Heart left ventricle (tissue), 16 donors: ENCODE results near the gene HPN. TPM values are rescaled to one million over a fixed set of nuclear protein-coding genes. Genes with fewer than 3 reads are reported as not detected.
A peak's percentile ranks its signal among the peaks of the same experiment; 100 is the strongest.

Experiments used
- ATAC-seq, 4 donors: fragments of 200-7000 bp; cut with Tn5 transposase; one replicate each; pipeline ENCODE4 v1.9.1; 2020 to 2022; ENCODE audit warnings: moderate library complexity in 4 of 4, mild to moderate bottlenecking in 3 of 4, moderate number of reproducible peaks in 1 of 4
- DNase-seq, 5 donors: peaks; one replicate each; pipeline ENCODE4 v3.0.0-alpha.2; 2020
- H3K27ac ChIP-seq, 12 donors: fragments of 200-600 bp; sonication (generic) in 4 of 12; one replicate each; pipeline versions ENCODE4 v1.5.0 to v1.8.0; 2016 to 2022; ENCODE audit warnings: mild to moderate bottlenecking in 2 of 12
- H3K27me3 ChIP-seq, 9 donors: fragments of 200-600 bp; sonication (generic) in 2 of 9; one replicate each; pipeline versions ENCODE4 v1.5.1 to v1.8.0; 2016 to 2022; ENCODE audit warnings: mild to moderate bottlenecking in 3 of 9
- H3K36me3 ChIP-seq, 9 donors: fragments of 200-600 bp; sonication (generic) in 2 of 9; one replicate each; pipeline versions ENCODE4 v1.5.0 to v1.8.0; 2018 to 2022; ENCODE audit warnings: mild to moderate bottlenecking in 2 of 9
- H3K4me1 ChIP-seq, 12 donors: fragments of 200-600 bp; sonication (generic) in 4 of 12; one replicate each; pipeline versions ENCODE4 v1.5.0 to v1.8.0; 2016 to 2022; ENCODE audit warnings: mild to moderate bottlenecking in 3 of 12
- H3K4me3 ChIP-seq, 12 donors: fragments of 200-600 bp; sonication (generic) in 4 of 12; one replicate each; pipeline versions ENCODE4 v1.5.0 to v1.8.0; 2017 to 2022; ENCODE audit warnings: mild to moderate bottlenecking in 9 of 12, moderate library complexity in 4 of 12
- H3K9me3 ChIP-seq, 12 donors: fragments of 200-600 bp; sonication (generic) in 4 of 12; one replicate each; pipeline versions ENCODE4 v1.5.0 to v1.8.0; 2016 to 2022; ENCODE audit warnings: mild to moderate bottlenecking in 1 of 12
- POLR2A ChIP-seq, 2 donors: fragments of 450-650 bp; IDR thresholded peaks; one replicate each; pipeline ENCODE4 v1.6.1; 2017; ENCODE audit warnings: antibody characterized with exemption in 2 of 2, mild to moderate bottlenecking in 2 of 2, moderate library complexity in 2 of 2
- WGBS, 4 donors: extraction: QIAGEN DNeasy Blood & Tissue Kit in 2 of 4; methylation state at CpG; one replicate each; pipeline versions ENCODE4 v1.1.5 to v1.1.7; 2013 to 2018; 5-methylcytosine and 5-hydroxymethylcytosine counted together
- intact Hi-C, 10 donors: fragments of 100-400 bp; cut with DNase I; formaldehyde crosslinking; loops; one replicate each; pipeline versions ENCODE4 v1.11.1 to v1.14.2; 2022
- polyA plus RNA-seq, 2 donors: library from polyadenylated mRNA; stranded (reverse); fragments of 200-250 nt; gene quantifications; one replicate each; pipeline ENCODE4 v1.2.3, GENCODE V29; 2013
- total RNA-seq, 9 donors: library from RNA; depleted of rRNA in 2 of 9; stranded (reverse); fragments of >200 nt in 2 of 9; fragmentation: NEBNext Ultra II Directional in 3 of 9; extraction: Animal tissue kit (Norgen Biotek cat#: 25700) in 3 of 9; gene quantifications; one replicate each; pipeline versions ENCODE4 v1.1.0 to v1.2.4, GENCODE V29; 2016 to 2023
- TF ChIP-seq, protein P1 (sequence below), 12 donors: fragments of 200-600 bp; sonication (generic) in 4 of 12; IDR thresholded peaks; one replicate each; pipeline versions ENCODE4 v1.5.0 to v1.8.0; 2018 to 2022; ENCODE audit warnings: antibody characterized with exemption in 12 of 12, mild to moderate bottlenecking in 5 of 12
- donor health status: ischemic (EF 13 %, LVEDD 7.1; RV severe dilation, severe dysfunction).
- donor health status: healthy with polysubstance abuse.
- donor health status: DM: no; HTN: yes; CAD: no.
- donor health status: DM: no; HTN: no; CAD: no.
- donor health status: ischemic (EF 25% LVEDD 6.9; RV normal size, moderate dysfunction).
- donor health status: ischemic (EF 25% LVEDD 5.7; RV mildly dilated, moderate dysfunction).
- donor health status: healthy.
- donor health status: DM: yes; HTN: yes; CAD: no.
- donor health status: ischemic (EF 35%, LVEDD 5.7; RV mildly dilated, moderate dysfunction).
- donor health status: nonischemic (EF 11% LVEDD 7.7; RV severe dilation, severe dysfunction).
- donor health status: DM: yes; HTN: yes; CAD: no.
- donor health status: PGD.
- donor health status: ischemic (EF 29% LVEDD 5.4; RV normal size, mild dysfunction).
- donor health status: nonischemic (EF 23%, LVEDD 6.1; RV moderate dilation, normal function).

HPN gene
- total and polyA plus RNA-seq, 11 donors = 0.80 to 13.4 (median 3.2) TPM

DNA sequence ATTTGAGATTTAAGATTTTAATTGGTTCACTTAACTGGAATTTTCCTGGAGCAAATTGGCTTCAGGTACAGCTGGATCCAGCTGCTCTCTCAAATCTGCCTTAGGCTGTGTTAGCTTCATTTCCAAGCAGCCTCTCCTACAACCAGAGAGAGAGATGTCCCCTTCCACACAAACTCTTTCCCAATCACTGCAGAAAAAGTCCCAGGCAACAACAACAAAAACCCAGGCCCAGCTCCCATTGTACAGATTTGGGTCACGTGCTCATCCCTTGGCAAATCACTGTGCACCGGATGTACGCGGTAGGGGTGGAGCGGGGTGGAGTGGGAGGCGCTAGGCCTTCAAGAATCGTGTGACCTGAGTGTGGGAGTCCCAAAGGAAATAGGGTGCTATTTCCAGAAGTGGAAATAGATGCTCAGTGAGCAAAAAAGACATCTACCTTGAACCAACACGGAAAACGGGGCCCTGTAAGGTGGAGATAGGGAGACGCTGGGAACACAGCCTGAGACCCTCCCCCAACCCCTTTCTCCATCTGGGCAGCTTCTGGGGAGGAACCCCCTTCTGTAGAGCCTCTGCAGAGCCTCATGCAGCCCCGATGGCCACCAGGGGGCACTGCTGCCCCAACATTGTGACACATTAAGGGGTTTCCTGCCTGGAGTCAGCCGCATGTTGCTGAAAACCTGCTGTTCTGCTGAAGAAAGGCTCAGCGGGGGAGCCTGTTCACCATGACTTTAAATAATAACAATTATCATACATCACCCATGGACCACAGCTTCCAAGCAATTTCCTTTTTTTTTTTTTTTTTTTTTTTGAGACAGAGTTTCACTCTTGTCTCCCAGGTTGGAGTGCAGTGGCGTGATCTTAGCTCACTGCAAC, 25.4 kb downstream of the HPN start:
- DNase-seq = peak; percentile 75 to 91 (median 83)
- TF ChIP-seq, protein P1, sequence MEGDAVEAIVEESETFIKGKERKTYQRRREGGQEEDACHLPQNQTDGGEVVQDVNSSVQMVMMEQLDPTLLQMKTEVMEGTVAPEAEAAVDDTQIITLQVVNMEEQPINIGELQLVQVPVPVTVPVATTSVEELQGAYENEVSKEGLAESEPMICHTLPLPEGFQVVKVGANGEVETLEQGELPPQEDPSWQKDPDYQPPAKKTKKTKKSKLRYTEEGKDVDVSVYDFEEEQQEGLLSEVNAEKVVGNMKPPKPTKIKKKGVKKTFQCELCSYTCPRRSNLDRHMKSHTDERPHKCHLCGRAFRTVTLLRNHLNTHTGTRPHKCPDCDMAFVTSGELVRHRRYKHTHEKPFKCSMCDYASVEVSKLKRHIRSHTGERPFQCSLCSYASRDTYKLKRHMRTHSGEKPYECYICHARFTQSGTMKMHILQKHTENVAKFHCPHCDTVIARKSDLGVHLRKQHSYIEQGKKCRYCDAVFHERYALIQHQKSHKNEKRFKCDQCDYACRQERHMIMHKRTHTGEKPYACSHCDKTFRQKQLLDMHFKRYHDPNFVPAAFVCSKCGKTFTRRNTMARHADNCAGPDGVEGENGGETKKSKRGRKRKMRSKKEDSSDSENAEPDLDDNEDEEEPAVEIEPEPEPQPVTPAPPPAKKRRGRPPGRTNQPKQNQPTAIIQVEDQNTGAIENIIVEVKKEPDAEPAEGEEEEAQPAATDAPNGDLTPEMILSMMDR (IDR thresholded peaks at IDR 0.05) = peak; percentile 75 to 92 (median 84)
- no peak for TF ChIP-seq POLR2A (IDR thresholded peaks at IDR 0.05)
- Histone ChIP-seq H3K27ac (no peak overlapping the region), H3K9me3 (peaks cover 0 to 16% (median 6%) of the 10 kb centered on the region in 12 donors), H3K36me3 (no peaks in the 10 kb centered on the region), H3K27me3 (no peaks in the 10 kb centered on the region), H3K4me3 (no peak overlapping the region), H3K4me1 (peaks cover 0 to 5% (median 0%) of the 10 kb centered on the region in 12 donors)
- peak; percentile 77 to 91 (median 86) for ATAC-seq
- WGBS, 4 donors = 16 to 25% (median 21%) methylated on average over 14 of the region's 14 CpGs
- intact Hi-C loops = loop anchor here in 9 of 10 donors (1.0 to 10.0 kb wide), 5 partner anchors 23 to 70 kb away; partner anchors contain the start of genes LGI4 (in 7 of the 9) and FXYD1 (in 6 of the 9)

DNA sequence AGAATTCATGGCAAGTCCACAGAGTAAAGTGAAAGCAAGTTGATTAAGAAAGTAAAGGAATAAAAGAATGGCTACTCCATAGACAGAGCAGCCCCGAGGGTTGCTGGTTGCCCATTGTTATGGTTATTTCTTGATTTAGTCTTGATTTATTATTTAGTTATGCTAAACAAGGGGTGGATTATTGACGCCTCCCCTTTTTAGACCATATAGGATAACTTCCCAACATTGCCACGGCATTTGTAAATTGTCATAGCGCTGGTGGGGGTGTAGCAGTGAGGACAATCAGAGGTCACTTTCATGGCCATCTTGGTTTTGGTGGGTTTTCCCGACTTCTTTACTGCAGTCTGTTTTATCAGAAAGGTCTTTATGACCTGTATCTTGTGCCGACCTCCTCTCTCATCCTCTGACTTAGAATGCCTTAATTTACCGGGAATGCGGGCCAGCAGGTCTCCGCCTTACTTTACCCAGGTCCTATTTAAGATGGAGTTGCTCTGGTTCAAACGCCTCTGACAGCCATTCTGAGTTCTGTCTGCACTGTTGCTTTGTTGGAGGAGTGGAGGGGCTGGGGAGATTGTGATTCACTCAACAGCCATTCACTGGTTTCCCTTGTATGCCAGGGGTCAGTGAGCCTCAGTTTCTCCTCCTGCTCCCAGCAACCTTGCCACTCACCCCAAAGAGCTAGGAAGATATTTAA, 27.6 kb downstream of the HPN start:
- no peaks in the 10 kb centered on the region for H3K27me3 ChIP-seq
- no peak overlapping the region for H3K27ac ChIP-seq
- TF ChIP-seq, protein P1 (IDR thresholded peaks at IDR 0.05) = no peak
- TF ChIP-seq POLR2A (IDR thresholded peaks at IDR 0.05) = no peak
- no peak for DNase-seq
- 73 to 85% (median 80%) methylated on average over 10 of the region's 10 CpGs for WGBS, 4 donors
- H3K9me3 ChIP-seq = peaks cover 0 to 16% (median 6%) of the 10 kb centered on the region in 12 donors
- peaks cover 0 to 5% (median 0%) of the 10 kb centered on the region in 12 donors for H3K4me1 ChIP-seq
- H3K36me3 ChIP-seq = no peaks in the 10 kb centered on the region
- no peak overlapping the region for H3K4me3 ChIP-seq
- ATAC-seq = no peak
- intact Hi-C loops = loop anchor here in 8 of 10 donors (5.0 to 10.0 kb wide), 3 partner anchors 63 to 68 kb away; partner anchors contain the start of genes FXYD1 (in 6 of the 8) and LGI4 (in 6 of the 8)

DNA sequence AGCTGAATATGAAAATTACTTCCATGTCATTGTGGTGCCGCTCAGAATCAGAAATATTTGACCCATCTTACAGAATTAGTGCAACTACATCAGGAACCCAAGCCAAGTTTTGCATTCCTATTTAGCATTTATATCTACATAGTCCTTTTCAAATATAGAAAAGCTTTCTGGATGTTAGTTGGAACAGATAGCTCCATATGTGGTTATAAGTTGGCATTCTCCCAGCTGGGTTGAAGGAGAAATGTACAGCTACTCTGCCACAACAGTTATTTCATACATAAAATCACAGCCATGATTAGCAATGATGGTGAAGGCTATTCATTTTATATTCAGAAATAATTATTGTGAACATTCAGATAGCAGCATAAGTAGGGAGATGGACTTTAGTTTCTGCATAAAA, 28.2 kb downstream of the HPN start:
- Histone ChIP-seq H3K27ac (no peak overlapping the region), H3K36me3 (no peaks in the 10 kb centered on the region), H3K9me3 (peaks cover 0 to 16% (median 6%) of the 10 kb centered on the region in 12 donors), H3K27me3 (no peaks in the 10 kb centered on the region), H3K4me3 (no peak overlapping the region), H3K4me1 (peaks cover 0 to 5% (median 0%) of the 10 kb centered on the region in 12 donors)
- TF ChIP-seq, protein P1 (IDR thresholded peaks at IDR 0.05) = no peak
- TF ChIP-seq POLR2A (IDR thresholded peaks at IDR 0.05) = no peak
- ATAC-seq (no peak), DNase-seq (no peak)
- intact Hi-C loops = loop anchor here in 8 of 10 donors (5.0 to 10.0 kb wide), 3 partner anchors 63 to 68 kb away; partner anchors contain the start of genes FXYD1 (in 6 of the 8) and LGI4 (in 6 of the 8)
- 69 to 89% (median 80%) methylated on average over 1 of the region's 1 CpG for WGBS, 4 donors
